ENCODE measurements around the gene PRDM16. TPM values are rescaled to one million over a fixed set of nuclear protein-coding genes. Genes with fewer than 3 reads are reported as not detected.

PRDM16 gene
- total and polyA plus RNA-seq, 4 donors = 0.05 to 0.67 (median 0.19) TPM

- TF ChIP-seq SP1 (IDR thresholded peaks at IDR 0.05) (no peak), RXRA (IDR thresholded peaks at IDR 0.05) (no peak), NR2F2 (IDR thresholded peaks at IDR 0.05) (no peak)
- TF ChIP-seq, protein P1, sequence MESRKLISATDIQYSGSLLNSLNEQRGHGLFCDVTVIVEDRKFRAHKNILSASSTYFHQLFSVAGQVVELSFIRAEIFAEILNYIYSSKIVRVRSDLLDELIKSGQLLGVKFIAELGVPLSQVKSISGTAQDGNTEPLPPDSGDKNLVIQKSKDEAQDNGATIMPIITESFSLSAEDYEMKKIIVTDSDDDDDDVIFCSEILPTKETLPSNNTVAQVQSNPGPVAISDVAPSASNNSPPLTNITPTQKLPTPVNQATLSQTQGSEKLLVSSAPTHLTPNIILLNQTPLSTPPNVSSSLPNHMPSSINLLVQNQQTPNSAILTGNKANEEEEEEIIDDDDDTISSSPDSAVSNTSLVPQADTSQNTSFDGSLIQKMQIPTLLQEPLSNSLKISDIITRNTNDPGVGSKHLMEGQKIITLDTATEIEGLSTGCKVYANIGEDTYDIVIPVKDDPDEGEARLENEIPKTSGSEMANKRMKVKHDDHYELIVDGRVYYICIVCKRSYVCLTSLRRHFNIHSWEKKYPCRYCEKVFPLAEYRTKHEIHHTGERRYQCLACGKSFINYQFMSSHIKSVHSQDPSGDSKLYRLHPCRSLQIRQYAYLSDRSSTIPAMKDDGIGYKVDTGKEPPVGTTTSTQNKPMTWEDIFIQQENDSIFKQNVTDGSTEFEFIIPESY (IDR thresholded peaks at IDR 0.05) = no peak
- no peak overlapping the region for H3K4me3 ChIP-seq (ENCODE audit: low read depth in 1 of 3, low read length in 3 of 3)
- no peak overlapping the region for H3K27ac ChIP-seq (ENCODE audit: low read depth in 1 of 2, low read length in 2 of 2)
- peaks cover 2 to 18% (median 6%) of the 10 kb centered on the region in 4 donors for H3K4me1 ChIP-seq (ENCODE audit: control insufficient read depth in 4 of 4, insufficient read depth in 4 of 4, low read length in 3 of 4)
- H3K27me3 ChIP-seq (ENCODE audit: control insufficient read depth in 4 of 4, insufficient read depth in 4 of 4, low read length in 3 of 4) = no peaks in the 10 kb centered on the region
- no peak overlapping the region for H3K9ac ChIP-seq (ENCODE audit: low read depth in 1 of 2, low read length in 2 of 2)
- no peaks in the 10 kb centered on the region for H3K36me3 ChIP-seq (ENCODE audit: control insufficient read depth in 4 of 4, insufficient read depth in 3 of 4, low read depth in 1 of 4, low read length in 3 of 4)
- no peak for DNase-seq (ENCODE audit: low spot score)
- WGBS = 88% methylated on average over 24 of the region's 24 CpGs
- H3K9me3 ChIP-seq (ENCODE audit: control insufficient read depth in 4 of 4, low read length in 3 of 4) = no peaks in the 10 kb centered on the region
These were observed 390.3 kb downstream of the PRDM16 start for GRCh38 chr1:3459051-3459908.

GRCh38 chr1:3459940-3460671 is 391.1 kb downstream of the PRDM16 start:
- TF ChIP-seq GABPA (IDR thresholded peaks at IDR 0.05 in 1 of 2, conservative IDR thresholded peaks at IDR 0.05 in 1 of 2) = no peak
- peak in 1 of 2 donors; percentile 54 for TF ChIP-seq RXRA (IDR thresholded peaks at IDR 0.05)
- peak; percentile 13 for TF ChIP-seq REST (IDR thresholded peaks at IDR 0.05)
- TF ChIP-seq, protein P1 (IDR thresholded peaks at IDR 0.05) = no peak
- TF ChIP-seq HNF4G (IDR thresholded peaks at IDR 0.05) = peak; percentile 77
- TF ChIP-seq, protein P2, sequence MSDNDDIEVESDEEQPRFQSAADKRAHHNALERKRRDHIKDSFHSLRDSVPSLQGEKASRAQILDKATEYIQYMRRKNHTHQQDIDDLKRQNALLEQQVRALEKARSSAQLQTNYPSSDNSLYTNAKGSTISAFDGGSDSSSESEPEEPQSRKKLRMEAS (IDR thresholded peaks at IDR 0.05) = no peak
- no peak for TF ChIP-seq TAF1 (conservative IDR thresholded peaks at IDR 0.05)
- TF ChIP-seq SP1 (IDR thresholded peaks at IDR 0.05) = peak; percentile 66
- TF ChIP-seq HNF4A (conservative IDR thresholded peaks at IDR 0.05) = peak; percentile 83 to 85
- no peak for TF ChIP-seq JUND (IDR thresholded peaks at IDR 0.05)
- TF ChIP-seq YY1 (IDR thresholded peaks at IDR 0.05) = no peak
- TF ChIP-seq RAD21 (IDR thresholded peaks at IDR 0.05) = no peak
- TF ChIP-seq EGR1 (IDR thresholded peaks at IDR 0.05; ENCODE audit: low read depth in 2 of 2) = no peak
- no peak for TF ChIP-seq NR2F2 (IDR thresholded peaks at IDR 0.05)
- Histone ChIP-seq H3K9ac (ENCODE audit: low read depth in 1 of 2, low read length in 2 of 2) (no peak overlapping the region), H3K27ac (ENCODE audit: low read depth in 1 of 2, low read length in 2 of 2) (no peak overlapping the region)

More at GRCh38 chr1:3459940-3460671, 391.1 kb downstream of the PRDM16 start:
- no peak overlapping the region for H3K4me3 ChIP-seq (ENCODE audit: low read depth in 1 of 3, low read length in 3 of 3)
- no peaks in the 10 kb centered on the region for H3K36me3 ChIP-seq (ENCODE audit: control insufficient read depth in 4 of 4, insufficient read depth in 3 of 4, low read depth in 1 of 4, low read length in 3 of 4)
- no peaks in the 10 kb centered on the region for H3K9me3 ChIP-seq (ENCODE audit: control insufficient read depth in 4 of 4, low read length in 3 of 4)
- no peaks in the 10 kb centered on the region for H3K27me3 ChIP-seq (ENCODE audit: control insufficient read depth in 4 of 4, insufficient read depth in 4 of 4, low read length in 3 of 4)
- DNase-seq (ENCODE audit: low spot score) = no peak
- peaks cover 2 to 15% (median 6%) of the 10 kb centered on the region in 4 donors for H3K4me1 ChIP-seq (ENCODE audit: control insufficient read depth in 4 of 4, insufficient read depth in 4 of 4, low read length in 3 of 4)
- WGBS = 61% methylated on average over 23 of the region's 23 CpGs
